ENCODE data around the gene LDAF1.
"Not testable (repeated sequence)": the region's sequence is repeated elsewhere in the genome, so short reads cannot be mapped to it uniquely, and the experiment has no call there.

The LDAF1 gene

DNA sequence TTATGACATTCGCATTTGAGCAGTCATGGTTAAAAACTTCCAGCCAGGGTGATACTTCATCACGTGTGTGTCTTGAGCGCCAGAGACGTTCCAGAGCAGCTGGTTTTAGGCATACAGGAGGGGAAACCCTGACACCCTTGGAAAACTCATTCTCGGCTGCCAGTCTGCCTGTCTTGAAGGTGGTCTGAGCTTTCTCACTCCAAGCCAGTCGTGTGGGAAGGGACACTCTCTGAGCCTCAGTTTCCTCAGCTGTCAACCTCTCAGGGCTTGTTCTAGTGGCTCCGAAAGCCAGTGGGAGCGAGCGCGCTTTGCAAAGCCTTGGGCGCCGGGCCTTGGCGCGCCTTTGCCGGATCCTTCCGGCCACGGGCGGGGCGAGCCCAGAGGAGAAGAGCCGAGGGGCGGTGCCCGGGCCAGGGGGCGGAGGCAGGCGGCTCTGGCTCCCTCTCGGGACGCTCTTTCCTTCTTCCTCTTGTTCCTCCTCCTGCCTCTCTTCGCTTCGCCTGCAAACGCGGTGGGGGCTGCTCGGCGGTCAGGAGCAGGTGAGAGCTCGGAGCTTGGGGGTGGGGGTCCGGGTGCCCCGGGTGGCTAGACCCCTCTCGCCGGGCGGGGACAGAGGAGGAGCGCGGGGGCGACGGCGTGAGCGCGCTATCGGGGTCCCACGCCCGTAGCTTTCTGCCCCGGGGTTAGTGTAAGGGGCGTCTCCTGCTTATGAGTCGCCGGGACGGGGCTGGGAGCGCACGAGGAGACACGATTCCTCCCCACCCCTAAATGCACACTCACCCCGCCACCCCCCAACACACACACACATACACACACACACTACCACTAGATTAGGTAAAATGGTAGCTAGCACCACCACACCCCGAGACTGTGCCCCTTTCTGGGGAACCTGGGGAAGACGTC, at the start of gene LDAF1:
Gene LDAF1, plus strand, starts transcription at position 467 of the 903 bp plus-strand sequence. CDS start 2,509 bp downstream, outside the sequence.
- TF ChIP-seq, protein P1, sequence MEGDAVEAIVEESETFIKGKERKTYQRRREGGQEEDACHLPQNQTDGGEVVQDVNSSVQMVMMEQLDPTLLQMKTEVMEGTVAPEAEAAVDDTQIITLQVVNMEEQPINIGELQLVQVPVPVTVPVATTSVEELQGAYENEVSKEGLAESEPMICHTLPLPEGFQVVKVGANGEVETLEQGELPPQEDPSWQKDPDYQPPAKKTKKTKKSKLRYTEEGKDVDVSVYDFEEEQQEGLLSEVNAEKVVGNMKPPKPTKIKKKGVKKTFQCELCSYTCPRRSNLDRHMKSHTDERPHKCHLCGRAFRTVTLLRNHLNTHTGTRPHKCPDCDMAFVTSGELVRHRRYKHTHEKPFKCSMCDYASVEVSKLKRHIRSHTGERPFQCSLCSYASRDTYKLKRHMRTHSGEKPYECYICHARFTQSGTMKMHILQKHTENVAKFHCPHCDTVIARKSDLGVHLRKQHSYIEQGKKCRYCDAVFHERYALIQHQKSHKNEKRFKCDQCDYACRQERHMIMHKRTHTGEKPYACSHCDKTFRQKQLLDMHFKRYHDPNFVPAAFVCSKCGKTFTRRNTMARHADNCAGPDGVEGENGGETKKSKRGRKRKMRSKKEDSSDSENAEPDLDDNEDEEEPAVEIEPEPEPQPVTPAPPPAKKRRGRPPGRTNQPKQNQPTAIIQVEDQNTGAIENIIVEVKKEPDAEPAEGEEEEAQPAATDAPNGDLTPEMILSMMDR (conservative IDR thresholded peaks at IDR 0.05; ENCODE audit: low read depth, low read length), result no peak
- peak within 1 kb of the TSS; percentile 72 for H3K4me3 ChIP-seq (ENCODE audit: low read length)
- no peak for DNase-seq (ENCODE audit: low read depth)

DNA sequence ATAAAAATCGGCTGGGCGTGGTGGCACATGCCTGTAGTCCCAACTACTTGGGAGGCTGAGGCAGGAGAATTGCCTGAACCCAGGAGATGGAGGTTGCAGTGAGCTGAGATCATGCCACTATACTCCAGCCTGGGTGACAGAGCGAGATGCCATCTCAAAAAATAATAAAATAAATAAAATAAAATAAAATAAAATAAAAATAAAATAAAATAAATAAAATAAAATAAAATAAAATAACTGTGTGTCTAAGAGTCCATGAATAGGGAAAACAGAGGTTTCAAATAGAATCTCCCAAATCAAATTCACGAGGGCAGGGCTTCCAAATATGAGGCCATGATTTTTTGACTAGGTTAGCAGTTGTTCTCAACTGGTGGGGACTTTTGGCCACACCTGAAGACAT, 42.9 kb upstream of the LDAF1 start:
- H3K4me3 ChIP-seq (ENCODE audit: low read length); DNase-seq (ENCODE audit: low read depth): not testable (repeated sequence)

DNA sequence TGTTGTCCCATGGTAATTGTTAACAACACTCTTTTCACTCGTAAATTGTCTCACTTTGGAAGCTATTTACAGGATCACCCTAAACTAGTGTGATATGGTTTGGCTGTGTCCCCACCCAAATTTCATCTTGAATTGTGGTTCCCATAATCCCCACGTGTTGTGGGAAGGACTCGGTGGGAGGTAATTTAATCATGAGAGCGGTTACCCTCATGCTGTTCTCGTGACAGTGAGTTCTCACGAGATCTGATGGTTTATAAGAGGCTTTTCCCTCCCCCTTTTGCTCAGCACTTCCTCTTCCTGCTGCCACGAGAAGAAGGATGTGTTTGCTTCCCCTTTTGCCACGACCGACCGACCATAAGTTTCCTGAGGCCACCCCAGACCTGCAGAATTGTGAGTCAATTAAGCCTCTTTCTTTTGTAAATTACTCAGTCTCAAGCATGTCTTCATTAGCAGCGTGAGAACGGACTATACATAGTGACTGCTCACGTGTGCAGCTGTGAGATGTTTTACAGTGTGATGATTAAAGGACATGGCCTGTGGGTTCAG, 42.3 kb upstream of the LDAF1 start:
- DNase-seq (ENCODE audit: low read depth), result no peak
- TF ChIP-seq, protein P1 (conservative IDR thresholded peaks at IDR 0.05; ENCODE audit: low read depth, low read length), result no peak
- H3K4me3 ChIP-seq (ENCODE audit: low read length), result peak overlapping the region; percentile 6

DNA sequence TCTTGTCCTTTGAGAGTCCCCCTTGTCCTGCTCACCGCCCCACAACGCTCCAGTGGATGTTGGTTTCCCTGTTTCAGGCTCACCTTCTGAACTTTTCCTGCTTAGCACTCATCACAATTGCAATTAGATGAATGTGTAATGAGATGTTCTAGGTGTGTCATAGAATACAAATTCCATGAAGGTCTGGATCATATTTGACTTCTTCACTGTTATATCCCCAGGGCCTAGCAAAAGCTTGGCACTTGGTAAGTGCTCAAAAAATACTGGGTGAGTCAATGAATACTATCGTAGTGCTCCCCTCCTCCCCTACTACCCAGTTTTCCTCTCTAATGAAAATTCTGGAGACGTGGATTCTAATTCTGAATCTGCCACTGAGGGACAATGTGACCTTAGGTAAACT, 40.9 kb upstream of the LDAF1 start:
- H3K4me3 ChIP-seq (ENCODE audit: low read length), result no peak overlapping the region
- DNase-seq (ENCODE audit: low read depth), result no peak
- TF ChIP-seq, protein P1 (conservative IDR thresholded peaks at IDR 0.05; ENCODE audit: low read depth, low read length), result no peak

DNA sequence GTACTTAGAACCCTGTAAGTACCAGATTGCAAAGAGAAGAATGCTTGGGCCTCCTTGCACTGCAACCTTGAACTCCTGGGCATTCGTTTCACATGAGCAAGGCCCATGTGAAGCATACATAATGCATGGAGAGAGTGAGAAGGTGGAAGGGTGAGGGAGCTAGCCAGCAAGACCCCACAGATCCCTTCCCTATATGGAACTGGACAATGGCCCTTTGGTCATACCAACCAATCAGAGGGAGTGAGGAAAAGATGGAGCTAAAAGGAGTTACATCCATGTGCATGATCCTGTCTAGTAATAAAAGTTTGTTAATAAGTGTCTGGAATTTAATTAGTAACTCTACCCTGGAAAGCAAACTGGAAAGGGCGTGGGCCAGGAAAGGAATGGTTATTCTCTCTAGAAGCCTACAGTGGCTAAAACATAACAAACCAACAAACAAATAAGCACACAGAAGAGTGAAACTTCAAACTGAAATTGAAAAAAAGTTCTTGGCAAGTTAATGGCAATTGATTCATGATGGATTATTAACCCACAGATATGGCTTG, 37.4 kb upstream of the LDAF1 start:
- no peak overlapping the region for H3K4me3 ChIP-seq (ENCODE audit: low read length)
- TF ChIP-seq, protein P1 (conservative IDR thresholded peaks at IDR 0.05; ENCODE audit: low read depth, low read length), result no peak
- no peak for DNase-seq (ENCODE audit: low read depth)

DNA sequence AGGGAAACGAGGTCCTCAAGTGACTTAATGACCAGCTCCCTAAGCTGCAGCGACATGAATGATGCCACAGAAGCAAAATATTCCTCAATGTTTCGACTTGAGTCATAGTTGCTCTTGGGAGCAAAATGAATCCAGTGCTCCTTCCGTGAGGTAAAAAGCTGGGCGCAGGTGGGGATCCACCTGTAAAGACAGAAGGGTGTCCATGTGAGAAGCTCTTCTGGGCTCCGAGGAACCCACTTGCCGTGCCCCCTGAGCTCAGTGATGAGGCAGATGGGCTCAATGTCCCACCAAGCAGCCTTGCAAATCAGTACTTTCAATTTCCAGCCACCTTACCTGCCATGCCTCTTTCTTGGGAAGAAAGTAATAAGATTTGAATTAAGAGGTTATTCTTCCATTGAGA, 33.3 kb upstream of the LDAF1 start:
- TF ChIP-seq, protein P1 (conservative IDR thresholded peaks at IDR 0.05; ENCODE audit: low read depth, low read length), result no peak
- DNase-seq (ENCODE audit: low read depth), result no peak
- no peak overlapping the region for H3K4me3 ChIP-seq (ENCODE audit: low read length)

DNA sequence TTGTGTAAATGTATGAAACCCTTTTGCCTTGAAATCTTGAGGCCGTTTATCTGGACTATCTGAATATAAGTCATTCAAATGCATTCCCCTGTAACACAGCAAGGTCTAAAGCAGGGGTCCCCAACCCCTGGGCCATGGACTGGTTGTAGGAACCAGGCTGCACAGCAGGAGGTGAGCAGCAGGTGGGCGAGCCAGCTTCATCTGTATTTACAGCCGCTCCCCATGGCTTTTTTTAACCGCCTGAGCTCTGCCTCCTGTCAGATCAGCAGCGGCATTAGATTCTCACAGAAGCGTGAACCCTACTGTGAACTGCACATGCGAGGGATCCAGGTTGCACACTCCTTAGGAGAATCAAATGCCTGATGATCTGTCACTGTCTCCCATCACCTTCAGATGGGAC, 32.0 kb upstream of the LDAF1 start:
- TF ChIP-seq, protein P1 (conservative IDR thresholded peaks at IDR 0.05; ENCODE audit: low read depth, low read length), result no peak
- DNase-seq (ENCODE audit: low read depth), result no peak
- H3K4me3 ChIP-seq (ENCODE audit: low read length), result no peak overlapping the region
